HCT116 (cell line): ENCODE results near the gene CAMKK2. TPM values are rescaled to one million over a fixed set of nuclear protein-coding genes. Genes with fewer than 3 reads are reported as not detected.
A peak's percentile ranks its signal among the peaks of the same experiment; 100 is the strongest.

Source experiments
- ATAC-seq: fragments of 200-7000 bp; cut with Tn5 transposase; 2 replicates; pipeline ENCODE4 v1.9.1; 2020; ENCODE audit warnings: mild to moderate bottlenecking, moderate library complexity
- BruUV-seq: library from RNA; stranded (reverse); fragments of 400-500 nt; replicated peaks from 2 replicates; lab custom pipeline; 2021; lab: Mats Ljungman, UMichigan
- CTCF ChIA-PET: fragments of 300-600 bp; sonication (Branson Sonifier 250); formaldehyde crosslinking; loops from one replicate; lab custom pipeline; 2021; ENCODE audit warnings: antibody characterized with exemption; lab: Charles Lee
- POLR2A ChIA-PET: fragments of 300-600, 350-600 bp; sonication (Branson Sonifier 250); formaldehyde crosslinking; loops from one replicate; lab custom pipeline; 2021; ENCODE audit warnings: antibody characterized with exemption; lab: Charles Lee
- RAD21 ChIA-PET, 2 experiments: fragments of 300-600 bp; sonication (Branson Sonifier 250); formaldehyde crosslinking; loops; one replicate each; lab custom pipeline; 2023; ENCODE audit warnings: low total read pairs in 2 of 2; ENCODE audit not compliant: uncharacterized antibody in 2 of 2, unreplicated experiment in 2 of 2, low non-redundant PET in 1 of 2; lab: Charles Lee
- DNase-seq: peaks from one replicate; pipeline ENCODE4 v3.0.0-alpha.2; 2010; ENCODE audit warnings: low read depth, low spot score
- H2AFZ ChIP-seq: fragments of 200-600 bp; shearing (Covaris generic), sonication (generic); 2 replicates; pipeline ENCODE4 v1.6.1; 2017; ENCODE audit warnings: low read depth, mixed run types, mixed read lengths, antibody characterized with exemption, low read length; ENCODE audit not compliant: poor library complexity, severe bottlenecking
- H3K27ac ChIP-seq: 2 replicates; pipeline ENCODE4 v1.5.1; 2012; ENCODE audit warnings: low read depth, low read length
- H3K27me3 ChIP-seq: fragments of 200-600 bp; sonication (generic); 2 replicates; pipeline ENCODE4 v1.6.1; 2016; ENCODE audit warnings: mixed run types, low read length, mixed read lengths; ENCODE audit not compliant: insufficient read depth
- H3K36me3 ChIP-seq, 2 experiments: fragments of 200-500 bp in 1 of 2; fragments of 200-600 bp in 1 of 2; sonication (Bioruptor generic) in 1 of 2; sonication (generic) in 1 of 2; 2 replicates each; pipeline versions ENCODE4 v1.5.1 to v1.6.1; 2014 to 2016; ENCODE audit warnings: low read length in 2 of 2, inconsistent platforms in 1 of 2, mixed read lengths in 1 of 2, mixed run types in 1 of 2; ENCODE audit not compliant: insufficient read depth in 2 of 2, control insufficient read depth in 1 of 2
- H3K4me1 ChIP-seq, 2 experiments: fragments of 200-600 bp in 1 of 2; sonication (generic) in 1 of 2; 2 replicates each; pipeline versions ENCODE4 v1.5.1 to v1.6.1; 2012 to 2017; ENCODE audit warnings: low read length in 2 of 2, inconsistent platforms in 1 of 2, mild to moderate bottlenecking in 1 of 2, mixed read lengths in 1 of 2, mixed run types in 1 of 2, moderate library complexity in 1 of 2; ENCODE audit not compliant: insufficient read depth in 2 of 2, control insufficient read depth in 1 of 2
- H3K4me2 ChIP-seq: fragments of 200-600 bp; sonication (generic); 2 replicates; pipeline ENCODE4 v1.6.1; 2017; ENCODE audit warnings: mixed run types, low read length, mixed read lengths
- H3K4me3 ChIP-seq, 2 experiments: fragments of 200-600 bp in 1 of 2; sonication (generic) in 1 of 2; replicated peaks in 1 of 2; 2 replicates each; pipeline ENCODE4 v1.5.1; 2011 to 2016; ENCODE audit warnings: low read length in 2 of 2, control low read depth in 1 of 2, low read depth in 1 of 2, mild to moderate bottlenecking in 1 of 2, mixed read lengths in 1 of 2, mixed run types in 1 of 2
- H3K79me2 ChIP-seq: fragments of 200-600 bp; sonication (generic); 2 replicates; pipeline ENCODE4 v1.6.1; 2017; ENCODE audit warnings: mild to moderate bottlenecking, mixed run types, low read length, moderate library complexity, mixed read lengths; ENCODE audit not compliant: insufficient read depth
- H3K9ac ChIP-seq: fragments of 200-600 bp; sonication (generic); 2 replicates; pipeline ENCODE4 v1.6.1; 2016; ENCODE audit warnings: low read length, mixed read lengths
- H3K9me2 ChIP-seq: fragments of 200-600 bp; sonication (generic), shearing (Covaris generic); 2 replicates; pipeline ENCODE4 v1.6.1; 2017; ENCODE audit warnings: mixed run types, mild to moderate bottlenecking, moderate library complexity; ENCODE audit not compliant: insufficient read depth
- H3K9me3 ChIP-seq, 2 experiments: fragments of 200-500 bp in 1 of 2; fragments of 200-600 bp in 1 of 2; sonication (Bioruptor generic) in 1 of 2; sonication (generic) in 1 of 2; 2 replicates each; pipeline ENCODE4 v1.6.1; 2014 to 2017; ENCODE audit warnings: low read length in 2 of 2, mixed read lengths in 2 of 2, inconsistent platforms in 1 of 2, low read depth in 1 of 2, mild to moderate bottlenecking in 1 of 2, mixed run types in 1 of 2, moderate library complexity in 1 of 2; ENCODE audit not compliant: control insufficient read depth in 1 of 2, insufficient read depth in 1 of 2
- H4K20me1 ChIP-seq: fragments of 200-600 bp; sonication (generic), shearing (Covaris generic); 2 replicates; pipeline ENCODE4 v1.6.1; 2017; ENCODE audit warnings: mixed run types, mild to moderate bottlenecking, moderate library complexity; ENCODE audit not compliant: insufficient read depth
- CBX3 ChIP-seq: IDR thresholded peaks from 2 replicates; pipeline ENCODE4 v1.6.1; 2012; ENCODE audit warnings: low read depth
- CEBPB ChIP-seq: IDR thresholded peaks from 2 replicates; pipeline ENCODE4 v1.6.1; 2012; ENCODE audit warnings: low read depth
- CTCF ChIP-seq, 3 experiments: fragments of 200-600 bp in 1 of 3; sonication (generic) in 1 of 3; IDR thresholded peaks in 2 of 3; conservative IDR thresholded peaks in 1 of 3; 2 replicates each; pipeline ENCODE4 v1.5.1; 2012 to 2017; ENCODE audit warnings: low read depth in 2 of 3, low read length in 2 of 3, antibody characterized with exemption in 1 of 3, borderline replicate concordance in 1 of 3, control low read depth in 1 of 3, mild to moderate bottlenecking in 1 of 3, mixed read lengths in 1 of 3, mixed run types in 1 of 3, moderate library complexity in 1 of 3; ENCODE audit not compliant: insufficient read depth in 1 of 3
- EGR1 ChIP-seq: IDR thresholded peaks from 2 replicates; pipeline ENCODE4 v1.6.1; 2012; ENCODE audit warnings: low read depth
- ELF1 ChIP-seq: IDR thresholded peaks from 2 replicates; pipeline ENCODE4 v1.6.1; 2012; ENCODE audit warnings: low read depth, borderline replicate concordance
- EZH2 ChIP-seq: fragments of 200-600 bp; sonication (generic); IDR thresholded peaks from 2 replicates; pipeline ENCODE4 v1.6.1; 2017; ENCODE audit warnings: antibody characterized with exemption, mixed run types
- FOSL1 ChIP-seq: IDR thresholded peaks from 2 replicates; pipeline ENCODE4 v1.6.1; 2012; ENCODE audit warnings: low read depth
- JUND ChIP-seq: IDR thresholded peaks from 2 replicates; pipeline ENCODE4 v1.6.1; 2012
- POLR2AphosphoS5 ChIP-seq: IDR thresholded peaks from 2 replicates; pipeline ENCODE4 v1.6.1; 2011; ENCODE audit warnings: mild to moderate bottlenecking, low read depth, low read length, moderate library complexity
- RAD21 ChIP-seq: IDR thresholded peaks from 2 replicates; pipeline ENCODE4 v1.6.1; 2012; ENCODE audit warnings: low read depth, mild to moderate bottlenecking
- REST ChIP-seq: IDR thresholded peaks from 2 replicates; pipeline ENCODE4 v1.6.1; 2012; ENCODE audit warnings: low read depth
- SIN3A ChIP-seq: IDR thresholded peaks from 2 replicates; pipeline ENCODE4 v1.6.1; 2012; ENCODE audit warnings: low read depth
- SP1 ChIP-seq: IDR thresholded peaks from 2 replicates; pipeline ENCODE4 v1.6.1; 2012; ENCODE audit warnings: low read depth
- SRF ChIP-seq: IDR thresholded peaks from 2 replicates; pipeline ENCODE4 v1.6.1; 2012; ENCODE audit warnings: low read depth
- YY1 ChIP-seq: IDR thresholded peaks from 2 replicates; pipeline ENCODE4 v1.6.1; 2011; ENCODE audit warnings: low read length, low read depth, moderate library complexity, mild to moderate bottlenecking; ENCODE audit not compliant: insufficient replicate concordance; ENCODE audit errors: extremely low read depth
- ZBTB33 ChIP-seq: IDR thresholded peaks from 2 replicates; pipeline ENCODE4 v1.6.1; 2011; ENCODE audit warnings: mild to moderate bottlenecking, low read length, moderate library complexity; ENCODE audit not compliant: insufficient replicate concordance; ENCODE audit errors: extremely low read depth
- ZFX ChIP-seq: fragments of 450-650 bp; IDR thresholded peaks from 2 replicates; pipeline ENCODE4 v1.6.1; 2017
- ZNF274 ChIP-seq: fragments of 200-500 bp; sonication (Bioruptor generic); IDR thresholded peaks from 2 replicates; pipeline ENCODE4 v1.6.1; 2014; ENCODE audit warnings: mild to moderate bottlenecking, low read depth, low read length, inconsistent platforms
- intact Hi-C: fragments of 100-400 bp; cut with micrococcal nuclease; formaldehyde crosslinking; loops from 2 replicates; pipeline ENCODE4 v1.10.0; 2022
- total RNA-seq: library from RNA; stranded (reverse); gene quantifications from one replicate; pipeline ENCODE4 v1.2.1, GENCODE V29; 2021; ENCODE audit not compliant: unreplicated experiment
- TF ChIP-seq, protein P1 (sequence below): IDR thresholded peaks from 2 replicates; pipeline ENCODE4 v1.6.1; 2012

Gene CAMKK2
- total RNA-seq, 1 experiment from 2014 or later = 33.8 TPM

DNA sequence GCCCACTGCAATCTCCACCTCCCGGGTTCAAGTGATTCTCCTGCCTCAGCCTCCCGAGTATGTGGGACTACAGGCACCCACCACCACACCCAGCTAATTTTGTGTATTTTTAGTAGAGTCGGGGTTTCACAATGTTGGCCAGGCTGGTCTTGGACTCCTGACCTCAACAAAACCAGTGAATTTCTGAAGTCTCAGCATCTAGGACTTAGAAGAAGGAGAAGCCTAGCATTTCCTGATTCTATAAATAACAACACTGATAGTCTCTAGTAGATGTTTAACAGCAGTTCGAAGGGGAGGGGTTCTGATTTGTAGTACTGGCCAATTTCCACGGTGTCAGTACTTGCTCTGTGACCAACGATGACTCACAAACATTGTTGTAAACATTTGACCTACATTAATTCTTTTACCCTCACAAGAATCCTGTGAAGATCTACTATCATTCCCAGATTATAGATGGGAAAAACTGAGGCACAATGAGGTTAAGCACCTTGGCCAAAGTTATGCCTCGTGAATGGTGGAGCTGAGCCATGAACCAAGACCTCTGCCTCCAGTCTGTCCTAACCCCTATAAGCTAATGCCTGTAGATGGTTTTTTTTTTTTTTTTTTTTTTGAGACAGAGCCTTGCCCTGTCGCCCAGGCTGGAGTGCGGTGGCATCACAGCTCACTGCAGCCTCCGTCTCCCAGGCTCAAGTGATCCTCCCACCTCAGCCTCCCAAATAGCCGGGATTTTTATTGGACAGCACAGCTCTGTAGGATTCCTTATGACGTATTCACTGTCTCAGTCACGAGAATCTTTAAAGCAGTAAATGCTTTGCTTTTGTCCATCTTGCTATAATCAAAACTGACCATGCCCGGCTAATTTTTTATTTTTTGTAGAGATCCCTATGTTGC, 81.4 kb downstream of the CAMKK2 start:
- Histone ChIP-seq H3K79me2 (peaks cover 14% of the 10 kb centered on the region; the same call in 1 of the 2 replicates), H2AFZ (no peak overlapping the region), H3K9me3 (no peaks in the 10 kb centered on the region), H3K9me2 (no peaks in the 10 kb centered on the region), H3K27ac (peak overlapping the region; percentile 35), H4K20me1 (no peaks in the 10 kb centered on the region), H3K9ac (peak overlapping the region; percentile 34), H3K4me3 (peak overlapping the region; percentile 13 to 32; a peak in 2 of 4 replicates), H3K4me2 (peak overlapping the region; percentile 68), H3K27me3 (no peaks in the 10 kb centered on the region), H3K36me3 (no peaks in the 10 kb centered on the region), H3K4me1 (peaks cover 25 to 52% of the 10 kb centered on the region in 2 experiments)
- BruUV-seq = no TSS peak
- CTCF ChIA-PET = interaction anchor here (0.8 kb wide), 1 partner anchor 9 kb away, joined by 3 read pairs; no protein-coding TSS in a partner anchor
- RAD21 ChIA-PET = no interaction called here
- ATAC-seq (peak; percentile 64), DNase-seq (peak; percentile 75)
- POLR2A ChIA-PET = interaction anchor here (0.6 kb wide), 1 partner anchor 69 kb away, joined by 3 read pairs; no protein-coding TSS in a partner anchor
- intact Hi-C loops = loop anchor here (5.0 kb wide), 1 partner anchor 83 kb away; the partner anchor contains the start of gene P2RX7
- no peak for TF ChIP-seq ZFX
- TF ChIP-seq POLR2AphosphoS5 = no peak
- TF ChIP-seq ELF1 = no peak
- TF ChIP-seq CBX3 = peak; percentile 88
- no peak for TF ChIP-seq YY1
- no peak for TF ChIP-seq ZBTB33
- TF ChIP-seq REST = no peak
- no peak for TF ChIP-seq EGR1
- TF ChIP-seq, protein P1, sequence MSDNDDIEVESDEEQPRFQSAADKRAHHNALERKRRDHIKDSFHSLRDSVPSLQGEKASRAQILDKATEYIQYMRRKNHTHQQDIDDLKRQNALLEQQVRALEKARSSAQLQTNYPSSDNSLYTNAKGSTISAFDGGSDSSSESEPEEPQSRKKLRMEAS = no peak; the same call in 1 of the 2 replicates
- TF ChIP-seq EZH2 = no peak
- TF ChIP-seq JUND = peak; percentile 71
- TF ChIP-seq SIN3A = 0 out of 2 replicates have a peak, but pooled peaks have one; percentile 26
- no peak for TF ChIP-seq SRF
- TF ChIP-seq RAD21 = no peak
- TF ChIP-seq CEBPB = peak; percentile 62; the same call in 1 of the 2 replicates
- TF ChIP-seq CTCF (IDR thresholded peaks at IDR 0.05 in 2 of 3, conservative IDR thresholded peaks at IDR 0.05 in 1 of 3; ENCODE audit: borderline replicate concordance in 1 of 3, insufficient read depth in 1 of 3, low read depth in 2 of 3, low read length in 2 of 3) = no peak
- TF ChIP-seq FOSL1 = peak; percentile 81
- TF ChIP-seq SP1 = peak; percentile 76
- TF ChIP-seq ZNF274 = no peak
